ENCODE results near the gene PMPCA. TPM values are rescaled to one million over a fixed set of nuclear protein-coding genes. Genes with fewer than 3 reads are reported as not detected.

The PMPCA gene
- total RNA-seq, 2 donors from 2014 or later = 61.9 to 62.7 TPM

DNA sequence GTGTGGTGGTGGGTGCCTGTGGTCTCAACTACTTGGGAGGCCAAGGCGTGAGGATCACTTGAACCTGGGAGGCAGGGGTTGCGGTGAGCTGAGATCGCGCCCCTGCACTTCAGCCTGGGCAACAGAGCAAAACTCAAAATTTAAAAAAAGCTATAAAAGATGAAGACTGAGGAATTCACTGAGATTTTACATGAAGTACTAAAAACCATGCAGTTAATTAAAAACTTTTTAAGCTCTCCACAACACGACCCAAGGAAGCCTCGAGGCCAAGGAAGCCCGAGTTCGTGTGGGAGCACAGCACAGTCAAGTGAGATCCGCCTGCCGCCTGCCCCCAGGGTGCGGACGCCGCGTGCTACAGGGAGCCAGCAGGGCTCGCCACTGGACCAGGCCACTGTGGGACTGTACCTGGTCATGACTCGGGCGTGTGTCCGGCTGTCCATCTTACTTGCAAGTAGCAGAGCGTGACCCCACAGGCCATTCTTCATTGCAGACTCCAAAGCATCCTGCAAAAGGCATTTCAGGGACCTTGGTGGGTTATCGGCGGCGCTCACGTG lies 50.4 kb downstream of the PMPCA start:
- Mint-ChIP-seq H3K36me3 (ENCODE audit: insufficient read depth in 2 of 2) (peaks cover 7 to 42% of the 10 kb centered on the region in 2 donors), H3K27me3 (ENCODE audit: low read depth) (no peaks in the 10 kb centered on the region), H3K4me1 (ENCODE audit: low read depth) (no peaks in the 10 kb centered on the region), H3K9me3 (no peaks in the 10 kb centered on the region), H3K4me3 (no peak overlapping the region), H3K27ac (no peak overlapping the region)
- ATAC-seq (replicated peaks in 1 of 2) = no peak
- DNase-seq = no peak

DNA sequence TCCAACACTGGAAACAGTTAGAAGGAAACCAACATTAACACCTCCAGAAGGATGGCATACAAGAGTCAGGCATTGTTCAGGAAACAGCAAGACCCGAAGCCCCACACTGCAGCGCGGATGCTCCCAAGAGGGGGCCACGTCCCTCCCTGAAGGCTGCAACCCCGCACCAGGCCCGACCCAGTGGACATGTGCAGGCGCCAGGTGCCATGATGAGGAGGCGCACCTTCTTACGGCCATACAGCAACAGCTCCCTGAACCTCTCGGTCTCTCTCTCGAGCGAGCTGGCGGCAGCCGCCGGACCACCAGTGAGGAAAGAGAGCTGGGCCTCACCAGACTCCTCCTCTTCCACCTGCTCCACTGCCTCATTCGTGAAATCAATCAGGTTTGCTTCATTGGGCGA lies 52.2 kb downstream of the PMPCA start:
- H3K36me3 Mint-ChIP-seq (ENCODE audit: insufficient read depth in 2 of 2) = peaks cover 7 to 39% of the 10 kb centered on the region in 2 donors
- ATAC-seq (replicated peaks in 1 of 2) (no peak), DNase-seq (no peak)
- no peaks in the 10 kb centered on the region for H3K9me3 Mint-ChIP-seq
- no peaks in the 10 kb centered on the region for H3K4me1 Mint-ChIP-seq (ENCODE audit: low read depth)
- no peaks in the 10 kb centered on the region for H3K27me3 Mint-ChIP-seq (ENCODE audit: low read depth)
- no peak overlapping the region for H3K4me3 Mint-ChIP-seq
- no peak overlapping the region for H3K27ac Mint-ChIP-seq

DNA sequence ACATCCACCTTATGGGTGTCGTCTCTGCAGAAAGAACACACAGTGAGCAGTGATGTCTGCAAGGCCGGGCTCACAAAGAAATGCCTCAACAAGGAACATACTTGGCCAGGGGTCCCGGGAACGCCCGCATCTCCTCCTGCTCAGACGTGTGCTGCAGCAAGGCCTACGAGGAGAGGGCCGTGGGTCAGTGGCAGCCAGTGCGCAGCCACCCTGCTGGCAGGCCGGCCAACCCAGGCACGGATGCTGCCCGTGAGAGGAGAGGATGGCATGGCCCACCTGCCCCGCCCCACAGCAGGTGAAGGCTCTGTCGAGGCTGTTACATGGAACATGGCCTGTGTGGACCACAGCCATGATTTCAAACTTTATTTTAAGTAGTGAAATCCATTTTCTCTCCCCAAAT lies 53.1 kb downstream of the PMPCA start:
- no peak for DNase-seq
- no peaks in the 10 kb centered on the region for H3K4me1 Mint-ChIP-seq (ENCODE audit: low read depth)
- no peaks in the 10 kb centered on the region for H3K9me3 Mint-ChIP-seq
- no peaks in the 10 kb centered on the region for H3K27me3 Mint-ChIP-seq (ENCODE audit: low read depth)
- H3K27ac Mint-ChIP-seq = no peak overlapping the region
- no peak for ATAC-seq (replicated peaks in 1 of 2)
- no peak overlapping the region for H3K4me3 Mint-ChIP-seq
- peaks cover 7 to 34% of the 10 kb centered on the region in 2 donors for H3K36me3 Mint-ChIP-seq (ENCODE audit: insufficient read depth in 2 of 2)

DNA sequence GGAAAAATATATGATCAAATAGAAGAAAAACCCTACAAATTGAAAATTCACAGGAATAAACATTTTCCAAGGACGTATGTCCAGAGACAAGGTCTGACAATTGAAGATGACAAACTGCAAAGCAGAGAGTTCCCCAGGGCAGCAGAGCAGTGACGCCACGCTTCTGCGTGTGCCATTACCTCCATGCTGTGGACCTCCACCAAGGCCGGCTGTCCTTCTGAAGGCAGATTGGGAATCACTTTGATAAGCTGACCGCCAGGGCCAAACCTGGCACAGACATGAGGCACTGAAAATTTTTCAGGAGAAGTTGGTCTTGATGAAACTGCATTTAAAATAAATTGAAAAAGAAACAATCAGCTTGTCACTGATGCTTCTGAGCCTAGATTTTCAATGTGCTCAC lies 53.8 kb downstream of the PMPCA start:
- no peak overlapping the region for H3K27ac Mint-ChIP-seq
- no peaks in the 10 kb centered on the region for H3K27me3 Mint-ChIP-seq (ENCODE audit: low read depth)
- H3K4me3 Mint-ChIP-seq = no peak overlapping the region
- H3K4me1 Mint-ChIP-seq (ENCODE audit: low read depth) = no peaks in the 10 kb centered on the region
- ATAC-seq (replicated peaks in 1 of 2) = no peak
- no peak for DNase-seq
- no peaks in the 10 kb centered on the region for H3K9me3 Mint-ChIP-seq
- peaks cover 7 to 29% of the 10 kb centered on the region in 2 donors for H3K36me3 Mint-ChIP-seq (ENCODE audit: insufficient read depth in 2 of 2)

DNA sequence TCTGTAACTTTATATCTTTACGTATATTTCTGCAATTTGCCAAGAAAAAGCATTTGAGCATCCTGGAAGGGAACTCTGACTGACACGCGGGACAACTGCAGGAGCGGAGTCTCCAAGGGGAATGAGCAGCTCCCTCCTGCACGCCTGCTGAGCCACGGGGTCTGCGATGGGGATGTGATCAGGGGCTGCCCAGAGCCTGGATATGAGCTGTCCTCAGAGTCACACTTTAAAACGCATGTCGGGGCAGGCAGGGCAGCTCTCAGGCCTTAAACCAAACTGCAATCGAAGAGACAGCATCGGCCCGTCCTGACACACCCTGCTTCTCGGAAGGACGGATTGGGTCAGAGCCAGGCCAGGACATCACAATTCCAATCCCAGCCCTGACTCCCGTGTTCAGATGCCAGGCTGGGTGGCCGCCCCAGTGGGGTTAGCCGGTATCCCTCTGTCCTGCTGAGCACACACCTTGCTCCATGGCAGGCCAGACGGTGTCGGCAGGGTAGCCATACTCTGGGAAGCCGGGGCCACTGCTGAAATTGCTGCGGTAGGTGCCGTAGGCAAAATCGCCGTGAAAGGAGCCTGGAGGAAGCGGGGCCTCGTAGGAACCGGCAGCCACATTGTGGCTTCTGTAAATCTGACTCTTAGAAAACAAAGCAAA lies 55.2 kb downstream of the PMPCA start:
- H3K27me3 Mint-ChIP-seq (ENCODE audit: low read depth) = no peaks in the 10 kb centered on the region
- DNase-seq (no peak), ATAC-seq (replicated peaks in 1 of 2) (no peak)
- no peak overlapping the region for H3K4me3 Mint-ChIP-seq
- no peaks in the 10 kb centered on the region for H3K9me3 Mint-ChIP-seq
- H3K4me1 Mint-ChIP-seq (ENCODE audit: low read depth) = no peaks in the 10 kb centered on the region
- peaks cover 7 to 28% of the 10 kb centered on the region in 2 donors for H3K36me3 Mint-ChIP-seq (ENCODE audit: insufficient read depth in 2 of 2)
- no peak overlapping the region for H3K27ac Mint-ChIP-seq

DNA sequence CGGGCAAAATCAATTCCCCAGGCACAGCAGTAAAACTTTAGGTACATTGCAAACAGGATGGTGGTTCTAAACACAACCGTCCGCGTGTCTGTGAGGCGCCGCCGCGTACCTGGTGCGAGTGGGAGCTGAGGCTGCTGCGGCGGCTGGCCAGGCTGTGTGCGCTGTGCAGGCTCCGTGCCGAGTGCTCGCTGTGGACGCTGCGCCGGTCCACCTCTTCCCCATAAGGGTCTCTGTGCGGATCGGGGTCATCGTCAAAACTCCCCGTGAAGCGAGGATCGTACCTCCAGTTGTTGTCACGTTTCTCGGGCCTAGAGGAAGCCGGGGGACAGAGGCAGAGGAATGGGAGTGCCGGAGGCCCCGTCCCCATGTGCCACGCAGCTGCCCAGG lies 55.7 kb downstream of the PMPCA start:
- DNase-seq = no peak
- no peak overlapping the region for H3K4me3 Mint-ChIP-seq
- H3K27me3 Mint-ChIP-seq (ENCODE audit: low read depth) = no peaks in the 10 kb centered on the region
- no peaks in the 10 kb centered on the region for H3K4me1 Mint-ChIP-seq (ENCODE audit: low read depth)
- no peak for ATAC-seq (replicated peaks in 1 of 2)
- no peaks in the 10 kb centered on the region for H3K9me3 Mint-ChIP-seq
- peaks cover 7 to 31% of the 10 kb centered on the region in 2 donors for H3K36me3 Mint-ChIP-seq (ENCODE audit: insufficient read depth in 2 of 2)
- no peak overlapping the region for H3K27ac Mint-ChIP-seq

DNA sequence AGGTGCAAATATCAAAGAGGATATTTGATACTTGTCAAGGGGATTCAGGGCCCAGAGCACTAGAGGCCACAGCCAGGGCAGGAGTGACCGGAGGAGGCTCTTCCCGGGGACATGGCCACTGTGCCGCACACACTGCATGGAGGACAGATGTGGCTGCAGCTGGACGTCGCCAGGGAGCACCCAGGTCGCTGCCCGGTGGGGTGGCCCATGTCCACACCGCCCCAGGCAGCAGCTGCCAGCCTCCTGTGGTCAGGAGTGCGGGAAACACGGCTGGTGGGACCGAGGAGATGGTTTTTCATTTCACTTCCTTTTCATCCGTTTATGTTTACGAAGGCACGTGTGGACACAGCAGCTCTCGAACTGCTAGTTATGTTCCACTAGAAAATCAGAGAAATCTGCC lies 57.3 kb downstream of the PMPCA start:
- Mint-ChIP-seq H3K36me3 (ENCODE audit: insufficient read depth in 2 of 2) (peaks cover 4 to 25% of the 10 kb centered on the region in 2 donors), H3K4me1 (ENCODE audit: low read depth) (no peaks in the 10 kb centered on the region), H3K4me3 (no peak overlapping the region), H3K27me3 (ENCODE audit: low read depth) (no peaks in the 10 kb centered on the region), H3K9me3 (no peaks in the 10 kb centered on the region), H3K27ac (no peak overlapping the region)
- DNase-seq (no peak), ATAC-seq (replicated peaks in 1 of 2) (no peak)

DNA sequence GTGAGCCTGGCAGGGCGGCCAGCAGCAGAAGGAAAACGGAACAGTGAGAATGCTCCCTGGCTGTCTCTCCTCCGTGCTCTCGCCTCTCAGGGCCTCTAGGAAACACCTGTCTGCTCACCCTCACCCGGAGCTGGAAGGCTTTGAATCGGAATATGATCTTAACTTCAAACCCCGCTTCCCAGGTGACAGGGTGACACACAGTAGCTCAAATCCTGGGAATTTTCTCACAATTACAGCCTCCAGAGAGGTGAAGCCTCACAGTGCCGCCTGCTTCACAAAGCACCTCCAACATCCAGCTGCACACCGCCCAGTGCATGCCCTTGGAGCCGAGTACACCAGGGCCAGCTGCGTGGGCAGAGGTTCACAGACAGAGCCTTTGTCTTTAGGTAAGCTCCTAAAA lies 59.9 kb downstream of the PMPCA start:
- H3K36me3 Mint-ChIP-seq (ENCODE audit: insufficient read depth in 2 of 2) = peaks cover 4 to 20% of the 10 kb centered on the region in 2 donors
- H3K4me3 Mint-ChIP-seq = no peak overlapping the region
- no peak for DNase-seq
- ATAC-seq (replicated peaks in 1 of 2) = no peak
- no peaks in the 10 kb centered on the region for H3K27me3 Mint-ChIP-seq (ENCODE audit: low read depth)
- no peaks in the 10 kb centered on the region for H3K9me3 Mint-ChIP-seq
- no peak overlapping the region for H3K27ac Mint-ChIP-seq
- H3K4me1 Mint-ChIP-seq (ENCODE audit: low read depth) = no peaks in the 10 kb centered on the region

DNA sequence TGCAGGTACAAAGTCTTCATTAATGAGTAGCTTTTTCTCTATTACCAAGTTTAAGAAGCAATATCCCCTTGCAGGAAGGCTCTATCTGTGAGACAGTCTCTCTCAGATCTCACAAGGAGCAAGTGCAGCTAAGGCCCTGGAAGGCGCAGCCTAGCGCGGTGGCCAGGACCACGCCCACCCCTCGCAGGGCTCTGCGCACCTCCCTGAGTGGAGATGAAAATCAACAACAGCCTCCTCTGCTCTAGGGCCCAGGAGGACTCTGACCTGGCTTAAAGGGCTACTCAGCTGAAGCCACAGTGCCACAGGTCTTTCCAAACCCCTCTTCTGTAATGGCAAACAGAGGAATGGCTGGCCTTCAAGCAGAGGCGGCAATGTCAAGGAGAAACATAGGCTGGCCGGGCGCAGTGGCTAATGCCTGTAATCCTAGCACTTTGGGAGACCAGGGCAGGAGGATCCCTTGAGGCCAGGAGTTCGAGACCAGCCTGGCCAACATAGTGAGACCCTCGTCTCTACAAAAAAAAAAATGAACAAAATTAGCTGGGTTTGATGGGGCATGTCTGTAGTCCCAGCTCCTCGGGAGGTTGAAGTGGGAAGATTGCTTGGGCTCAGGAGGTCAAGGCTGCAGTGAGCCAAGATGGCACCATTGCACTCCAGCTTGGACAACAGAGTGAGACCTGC lies 60.5 kb downstream of the PMPCA start:
- H3K27me3 Mint-ChIP-seq (ENCODE audit: low read depth) = no peaks in the 10 kb centered on the region
- H3K36me3 Mint-ChIP-seq (ENCODE audit: insufficient read depth in 2 of 2) = peaks cover 4 to 18% of the 10 kb centered on the region in 2 donors
- no peak for ATAC-seq (replicated peaks in 1 of 2)

DNA sequence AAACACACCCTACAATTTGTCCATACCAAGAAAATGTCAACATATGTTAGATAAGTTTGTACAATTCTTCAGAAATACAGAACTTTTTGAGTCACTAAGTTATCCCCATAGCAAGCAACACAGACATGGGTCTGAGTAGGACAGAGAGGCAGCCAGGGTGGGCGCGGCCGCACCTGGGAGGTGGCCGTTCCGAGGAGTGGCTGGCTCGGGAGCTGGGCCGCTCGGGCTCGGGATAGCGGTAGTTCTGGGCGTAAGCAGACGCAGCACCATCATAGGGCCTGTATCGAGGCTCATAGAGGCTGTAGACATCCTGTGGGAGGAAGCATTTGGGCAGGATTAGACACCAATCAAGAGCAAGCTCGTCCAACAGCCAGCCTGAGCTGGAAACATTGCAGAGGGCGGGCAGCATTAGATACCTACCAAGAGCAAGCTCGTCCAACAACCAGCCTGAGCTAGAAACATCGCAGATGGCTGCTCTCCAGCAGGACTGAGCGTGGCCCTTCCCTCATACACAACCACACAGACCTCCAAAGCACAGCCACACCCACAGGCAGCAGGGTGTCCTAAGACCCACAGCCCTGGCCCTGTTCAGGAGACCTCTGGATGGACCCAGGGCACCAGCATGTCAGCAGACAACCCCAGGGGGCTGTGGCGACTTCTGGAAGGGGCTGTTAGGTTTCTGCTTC lies 61.5 kb downstream of the PMPCA start:
- DNase-seq (no peak), ATAC-seq (replicated peaks in 1 of 2) (no peak)
- H3K4me1 Mint-ChIP-seq (ENCODE audit: low read depth) = no peaks in the 10 kb centered on the region
- no peaks in the 10 kb centered on the region for H3K27me3 Mint-ChIP-seq (ENCODE audit: low read depth)
- no peak overlapping the region for H3K4me3 Mint-ChIP-seq
- H3K27ac Mint-ChIP-seq = no peak overlapping the region
- peaks cover 4 to 18% of the 10 kb centered on the region in 2 donors for H3K36me3 Mint-ChIP-seq (ENCODE audit: insufficient read depth in 2 of 2)
- no peaks in the 10 kb centered on the region for H3K9me3 Mint-ChIP-seq

More for the DNA sequence above, 60.5 kb downstream of the PMPCA start:
- no peaks in the 10 kb centered on the region for H3K9me3 Mint-ChIP-seq
- DNase-seq = no peak
- H3K4me3 Mint-ChIP-seq = no peak overlapping the region
- H3K4me1 Mint-ChIP-seq (ENCODE audit: low read depth) = no peaks in the 10 kb centered on the region
- H3K27ac Mint-ChIP-seq = no peak overlapping the region

DNA sequence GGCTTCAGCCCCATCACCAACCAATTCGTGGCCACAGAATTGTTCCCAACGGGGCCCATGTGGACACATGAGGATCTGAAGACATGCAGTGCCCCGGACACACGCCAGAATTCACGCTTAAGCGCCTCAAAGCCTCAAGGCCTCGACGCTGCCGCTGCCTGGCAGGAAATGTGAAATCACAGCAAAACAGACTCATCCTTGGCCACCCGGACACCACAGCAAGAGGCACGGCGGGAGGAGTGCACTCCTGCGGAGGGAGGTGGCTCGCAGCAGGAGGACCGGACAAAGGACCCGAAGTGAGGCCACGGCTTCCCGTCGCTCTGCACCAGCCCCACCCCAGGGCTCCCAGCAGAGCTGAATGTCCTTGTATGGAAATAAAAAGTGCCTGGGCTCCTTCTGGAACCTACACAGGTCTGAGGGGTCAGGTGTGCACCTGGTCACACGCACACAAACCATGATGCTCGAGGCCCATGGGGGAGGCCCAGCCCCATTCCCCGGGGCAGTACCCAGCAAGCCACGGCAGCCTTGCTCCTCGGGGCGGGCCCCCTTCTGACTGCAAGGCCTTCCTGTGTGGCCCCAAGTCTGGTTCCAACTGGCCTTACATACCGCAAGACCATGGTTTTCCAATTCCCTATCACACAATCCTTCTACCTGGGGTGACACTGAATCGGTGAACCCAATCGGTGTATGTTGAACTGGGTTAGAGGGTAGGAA lies 62.3 kb downstream of the PMPCA start:
- H3K4me1 Mint-ChIP-seq (ENCODE audit: low read depth) = no peaks in the 10 kb centered on the region
- no peaks in the 10 kb centered on the region for H3K27me3 Mint-ChIP-seq (ENCODE audit: low read depth)
- ATAC-seq (replicated peaks in 1 of 2) (no peak), DNase-seq (no peak)
- no peaks in the 10 kb centered on the region for H3K9me3 Mint-ChIP-seq
- H3K27ac Mint-ChIP-seq = no peak overlapping the region
- no peak overlapping the region for H3K4me3 Mint-ChIP-seq
- H3K36me3 Mint-ChIP-seq (ENCODE audit: insufficient read depth in 2 of 2) = peaks cover 4 to 18% of the 10 kb centered on the region in 2 donors

DNA sequence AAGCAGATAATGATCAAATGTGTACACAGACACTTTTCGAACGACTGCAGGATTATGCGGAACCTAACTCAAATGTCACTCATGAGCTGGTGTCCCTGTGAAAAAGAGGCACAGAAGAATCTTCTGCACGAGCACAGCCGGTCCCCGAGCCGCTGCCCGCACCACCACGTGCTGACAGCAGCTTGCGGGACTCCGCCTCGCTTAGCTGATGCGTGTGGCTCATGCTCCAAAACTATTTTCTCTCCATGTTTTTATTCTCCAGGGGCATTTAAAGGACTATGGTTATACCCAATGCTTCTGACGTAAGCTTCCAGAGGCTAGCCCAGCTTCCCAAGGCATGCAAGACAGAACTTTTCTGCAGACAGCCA lies 62.9 kb downstream of the PMPCA start:
- H3K36me3 Mint-ChIP-seq (ENCODE audit: insufficient read depth in 2 of 2) = peaks cover 4 to 18% of the 10 kb centered on the region in 2 donors
- DNase-seq = no peak
- no peak for ATAC-seq (replicated peaks in 1 of 2)
- H3K4me1 Mint-ChIP-seq (ENCODE audit: low read depth) = peaks cover 1% of the 10 kb centered on the region
- no peak overlapping the region for H3K27ac Mint-ChIP-seq
- H3K27me3 Mint-ChIP-seq (ENCODE audit: low read depth) = no peaks in the 10 kb centered on the region
- no peak overlapping the region for H3K4me3 Mint-ChIP-seq
- no peaks in the 10 kb centered on the region for H3K9me3 Mint-ChIP-seq
